22Rv1 (cell line): Measurements from ENCODE around the gene FILIP1L.

Experiments
- CTCF ChIP-seq: fragments of 450-650 bp; IDR thresholded peaks from 2 replicates; pipeline ENCODE4 v1.5.1; 2017; ENCODE audit warnings: mild to moderate bottlenecking
- ZFX ChIP-seq: fragments of 450-650 bp; IDR thresholded peaks from 2 replicates; pipeline ENCODE4 v1.6.1; 2017; ENCODE audit warnings: antibody characterized with exemption, borderline replicate concordance

GRCh38 chr3:99960123-99960878, 154.0 kb downstream of the FILIP1L start:
- TF ChIP-seq CTCF: no peak
- no peak for TF ChIP-seq ZFX
